Measurements from ENCODE around the gene IFIT2. TPM values are rescaled to one million over a fixed set of nuclear protein-coding genes. Genes with fewer than 3 reads are reported as not detected.

IFIT2 gene
- total RNA-seq, 4 donors from 2014 or later: 3.3 to 10.9 (median 4.7) TPM

- DNase-seq: no peak
- H3K9me3 ChIP-seq: no peaks in the 10 kb centered on the region
- peaks cover 0 to 15% (median 0%) of the 10 kb centered on the region in 3 donors for H3K36me3 ChIP-seq
- H3K27me3 ChIP-seq: no peaks in the 10 kb centered on the region
- H3K4me3 ChIP-seq: no peak overlapping the region
- TF ChIP-seq POLR2A (IDR thresholded peaks at IDR 0.05): no peak
- no peak for TF ChIP-seq CTCF (IDR thresholded peaks at IDR 0.05)
- no peak overlapping the region for H3K27ac ChIP-seq
- H3K4me1 ChIP-seq: peaks cover 0 to 42% (median 11%) of the 10 kb centered on the region in 4 donors
Measured at GRCh38 chr10:89335226-89335625, 33.4 kb downstream of the IFIT2 start.

- H3K27me3 ChIP-seq: no peaks in the 10 kb centered on the region
- peaks cover 0 to 35% (median 11%) of the 10 kb centered on the region in 4 donors for H3K4me1 ChIP-seq
- TF ChIP-seq POLR2A (IDR thresholded peaks at IDR 0.05) (no peak), CTCF (IDR thresholded peaks at IDR 0.05) (no peak)
- no peak overlapping the region for H3K4me3 ChIP-seq
- H3K9me3 ChIP-seq: no peaks in the 10 kb centered on the region
- peaks cover 0 to 15% (median 0%) of the 10 kb centered on the region in 3 donors for H3K36me3 ChIP-seq
- no peak overlapping the region for H3K27ac ChIP-seq
- no peak for DNase-seq
Measured at GRCh38 chr10:89336241-89336640, 34.4 kb downstream of the IFIT2 start.

- Histone ChIP-seq H3K9me3 (no peaks in the 10 kb centered on the region), H3K4me1 (peaks cover 0 to 28% (median 11%) of the 10 kb centered on the region in 4 donors), H3K27ac (no peak overlapping the region), H3K4me3 (no peak overlapping the region), H3K36me3 (peaks cover 0 to 15% (median 0%) of the 10 kb centered on the region in 3 donors), H3K27me3 (no peaks in the 10 kb centered on the region)
- peak in 1 of 3 donors; percentile 74 for DNase-seq
- no peak for TF ChIP-seq POLR2A (IDR thresholded peaks at IDR 0.05)
- no peak for TF ChIP-seq CTCF (IDR thresholded peaks at IDR 0.05)
Measured at GRCh38 chr10:89337484-89337883, 35.6 kb downstream of the IFIT2 start.

GRCh38 chr10:89338713-89339112 lies 36.9 kb downstream of the IFIT2 start:
- no peak for TF ChIP-seq CTCF (IDR thresholded peaks at IDR 0.05)
- no peak for TF ChIP-seq POLR2A (IDR thresholded peaks at IDR 0.05)
- H3K27me3 ChIP-seq: no peaks in the 10 kb centered on the region
- H3K9me3 ChIP-seq: no peaks in the 10 kb centered on the region

GRCh38 chr10:89339875-89340274 lies 38.0 kb downstream of the IFIT2 start:
- Histone ChIP-seq H3K27ac (peak overlapping the region in 2 of 4 donors; percentile 28 to 58), H3K36me3 (peaks cover 0 to 15% (median 0%) of the 10 kb centered on the region in 3 donors), H3K27me3 (no peaks in the 10 kb centered on the region), H3K4me3 (no peak overlapping the region), H3K9me3 (no peaks in the 10 kb centered on the region), H3K4me1 (peaks cover 0 to 4% (median 2%) of the 10 kb centered on the region in 4 donors)
- no peak for DNase-seq
- TF ChIP-seq CTCF (IDR thresholded peaks at IDR 0.05) (no peak), POLR2A (IDR thresholded peaks at IDR 0.05) (no peak)

More at GRCh38 chr10:89338713-89339112, 36.9 kb downstream of the IFIT2 start:
- Histone ChIP-seq H3K4me1 (peaks cover 0 to 16% (median 2%) of the 10 kb centered on the region in 4 donors), H3K4me3 (no peak overlapping the region), H3K36me3 (peaks cover 0 to 15% (median 0%) of the 10 kb centered on the region in 3 donors), H3K27ac (no peak overlapping the region)
- DNase-seq: no peak
